Measurements from ENCODE around the gene FAM20C.
A peak's percentile ranks its signal among the peaks of the same experiment; 100 is the strongest.

FAM20C gene

GRCh38 chr7:191981-192649 is at the start of gene FAM20C:
Gene FAM20C (plus strand): TSS chr7:192571. CDS start chr7:193200, 629 bp downstream.
- DNase-seq, result peak; percentile 34 to 44

GRCh38 chr7:143145-143751 is 49.1 kb upstream of the FAM20C start:
- DNase-seq, result no peak

DNA sequence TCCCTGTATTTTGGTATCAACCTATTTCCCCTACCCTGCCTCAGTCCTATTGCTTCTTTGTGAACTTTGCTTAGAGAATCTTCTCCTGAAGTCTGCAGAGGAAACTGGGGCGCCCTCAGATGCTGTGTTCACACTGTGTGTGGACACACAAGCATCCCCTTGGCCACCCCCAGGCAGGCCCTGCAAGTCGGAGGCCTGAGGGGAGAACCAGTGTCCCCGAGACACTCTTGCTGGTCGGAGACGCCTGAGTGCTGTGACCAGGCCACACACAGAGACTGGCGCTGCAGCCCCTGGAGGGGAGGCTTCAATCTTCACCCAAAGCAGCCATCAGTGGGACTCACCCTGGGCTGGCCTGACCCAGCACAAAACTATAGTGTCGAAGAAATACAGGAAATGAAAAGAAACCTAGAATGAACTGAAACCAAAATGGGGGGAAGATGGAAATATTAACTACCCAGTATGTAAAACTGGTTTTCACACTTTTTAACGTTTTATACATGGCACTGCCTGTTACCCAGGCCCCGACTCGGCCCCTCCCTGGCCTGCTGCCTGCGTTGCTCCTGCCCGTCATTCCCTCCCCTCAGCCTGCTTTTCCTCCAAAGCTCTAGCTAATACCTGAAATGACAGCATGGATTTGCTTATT is 48.4 kb upstream of the FAM20C start:
- DNase-seq, result no peak

- DNase-seq, result no peak
Measured at GRCh38 chr7:144454-144826, 47.9 kb upstream of the FAM20C start.

GRCh38 chr7:145863-146262 is 46.5 kb upstream of the FAM20C start:
- no peak for DNase-seq

DNA sequence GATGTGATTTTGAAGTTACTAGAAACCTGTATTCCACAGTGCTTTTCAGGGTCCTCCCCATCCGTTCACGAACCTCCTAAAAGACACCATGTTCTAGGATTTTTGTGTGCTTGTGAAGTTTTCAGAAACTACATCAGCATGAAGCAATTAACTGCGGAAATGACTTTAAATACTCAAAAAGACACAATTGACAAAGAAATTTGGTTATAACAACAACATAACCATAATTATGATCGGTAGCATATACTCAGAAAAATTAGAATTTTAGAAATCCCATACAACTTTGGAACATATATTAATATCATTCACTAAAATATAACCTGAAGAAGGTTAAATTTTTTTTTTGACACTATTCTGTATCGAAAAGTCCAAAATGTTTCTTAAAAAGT is 43.8 kb upstream of the FAM20C start:
- no peak for DNase-seq

GRCh38 chr7:148932-149790 is 43.2 kb upstream of the FAM20C start:
- DNase-seq, result peak; percentile 94 to 95

DNA sequence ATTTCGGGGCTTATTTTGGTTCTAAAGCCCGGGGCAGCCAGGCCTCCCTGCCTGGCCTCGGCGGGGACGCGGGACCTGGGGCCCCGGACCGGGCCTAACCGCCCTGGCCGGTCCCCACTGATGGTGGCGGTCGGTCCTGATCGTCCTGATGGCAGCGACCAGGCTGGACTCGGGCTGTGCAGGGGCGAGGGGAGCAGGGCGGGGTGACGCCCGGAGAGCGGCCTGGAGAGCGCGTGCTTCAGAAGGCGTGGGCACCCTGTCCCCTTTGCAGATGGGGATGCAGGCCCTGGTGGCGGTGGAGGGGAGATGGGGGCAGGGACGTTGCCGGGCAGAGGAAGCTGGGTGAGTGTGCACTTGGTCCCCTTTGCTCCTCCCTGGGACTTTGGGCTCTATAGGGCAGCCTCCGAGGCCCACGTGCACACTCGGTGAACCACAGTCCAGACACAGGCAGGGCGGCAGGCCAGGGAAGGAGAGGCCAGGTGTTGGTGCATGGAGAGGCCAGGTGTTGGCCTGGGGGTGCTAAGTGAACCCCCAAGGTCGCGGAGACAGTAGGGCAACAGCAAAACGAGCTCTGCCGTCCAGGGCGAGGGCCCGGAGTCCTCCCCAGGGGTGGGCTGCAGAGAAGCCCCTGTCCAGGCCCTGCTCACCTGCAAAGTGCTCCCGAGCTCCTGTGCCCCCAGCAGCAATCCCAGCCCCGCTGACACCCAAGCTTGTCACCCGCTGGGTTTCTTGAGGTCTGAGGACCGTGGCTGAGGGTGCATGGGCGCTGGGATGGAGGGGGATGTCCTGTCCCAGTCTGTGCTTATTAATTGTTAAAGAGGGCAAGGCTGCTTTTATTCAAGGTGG is 42.4 kb upstream of the FAM20C start:
- DNase-seq, result peak; percentile 38 to 41

DNA sequence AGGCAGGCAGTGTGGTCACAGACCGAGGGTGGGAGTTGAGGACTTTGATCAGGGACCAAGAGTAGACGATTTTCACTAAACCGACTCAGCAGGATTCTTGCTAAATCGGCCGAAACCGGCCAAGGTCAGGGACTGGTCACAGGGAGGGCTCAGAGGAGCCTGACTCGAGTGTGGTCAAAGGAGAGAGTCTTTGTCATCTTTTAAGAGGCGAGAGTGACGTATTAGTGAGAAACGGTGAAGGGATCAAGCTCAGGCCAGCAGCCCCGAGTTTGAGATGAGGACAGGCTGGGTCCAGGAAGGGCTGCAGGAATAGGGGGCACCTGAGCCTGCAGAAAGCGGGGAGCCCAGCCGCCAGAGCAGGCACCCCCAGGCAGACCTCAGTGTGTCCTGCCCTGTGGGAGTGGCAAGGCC is 41.6 kb upstream of the FAM20C start:
- no peak for DNase-seq

GRCh38 chr7:151346-152050 is 40.9 kb upstream of the FAM20C start:
- DNase-seq, result no peak

GRCh38 chr7:152702-153391 is 39.5 kb upstream of the FAM20C start:
- no peak for DNase-seq

GRCh38 chr7:153604-154003 is 38.8 kb upstream of the FAM20C start:
- no peak for DNase-seq

- DNase-seq, result no peak
Measured at GRCh38 chr7:154096-154799, 38.1 kb upstream of the FAM20C start.

DNA sequence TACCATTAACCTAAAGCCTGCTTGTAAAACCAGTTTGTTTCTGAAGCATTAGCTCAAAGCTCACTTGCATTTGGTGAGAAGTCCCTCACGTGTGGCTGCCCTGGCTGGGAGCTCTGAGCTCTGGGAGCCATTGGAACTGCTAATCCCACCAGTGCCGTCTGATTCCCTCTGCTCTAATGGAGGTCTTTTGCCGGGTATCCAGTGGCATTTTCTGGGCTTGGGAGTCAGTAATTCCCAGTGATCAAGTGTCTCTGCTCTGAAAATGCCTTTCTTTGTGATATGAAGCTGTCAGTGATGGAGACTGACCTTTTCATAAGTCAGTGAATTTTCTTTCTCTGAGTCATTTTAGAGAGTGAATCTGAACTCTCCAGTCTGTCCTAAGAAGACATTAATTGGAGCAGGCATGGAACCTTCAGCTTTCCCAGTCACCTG is 36.9 kb upstream of the FAM20C start:
- DNase-seq, result no peak

- no peak for DNase-seq
Measured at GRCh38 chr7:156111-157007, 36.0 kb upstream of the FAM20C start.

DNA sequence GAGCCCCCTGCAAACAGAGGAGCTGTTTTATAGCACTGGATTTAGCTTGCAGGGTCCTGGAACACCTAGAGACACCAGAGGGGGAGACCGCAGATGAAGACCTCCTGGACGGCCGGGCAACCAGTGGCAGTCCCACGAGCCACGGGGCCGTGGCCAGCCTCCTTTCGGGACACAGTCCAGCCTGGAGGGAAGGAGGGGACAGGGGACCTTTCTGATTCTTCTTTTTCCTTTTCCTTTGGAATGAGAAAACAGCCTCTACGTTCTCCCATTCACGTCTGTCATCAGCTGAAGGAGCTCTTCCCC is 35.4 kb upstream of the FAM20C start:
- no peak for DNase-seq

DNA sequence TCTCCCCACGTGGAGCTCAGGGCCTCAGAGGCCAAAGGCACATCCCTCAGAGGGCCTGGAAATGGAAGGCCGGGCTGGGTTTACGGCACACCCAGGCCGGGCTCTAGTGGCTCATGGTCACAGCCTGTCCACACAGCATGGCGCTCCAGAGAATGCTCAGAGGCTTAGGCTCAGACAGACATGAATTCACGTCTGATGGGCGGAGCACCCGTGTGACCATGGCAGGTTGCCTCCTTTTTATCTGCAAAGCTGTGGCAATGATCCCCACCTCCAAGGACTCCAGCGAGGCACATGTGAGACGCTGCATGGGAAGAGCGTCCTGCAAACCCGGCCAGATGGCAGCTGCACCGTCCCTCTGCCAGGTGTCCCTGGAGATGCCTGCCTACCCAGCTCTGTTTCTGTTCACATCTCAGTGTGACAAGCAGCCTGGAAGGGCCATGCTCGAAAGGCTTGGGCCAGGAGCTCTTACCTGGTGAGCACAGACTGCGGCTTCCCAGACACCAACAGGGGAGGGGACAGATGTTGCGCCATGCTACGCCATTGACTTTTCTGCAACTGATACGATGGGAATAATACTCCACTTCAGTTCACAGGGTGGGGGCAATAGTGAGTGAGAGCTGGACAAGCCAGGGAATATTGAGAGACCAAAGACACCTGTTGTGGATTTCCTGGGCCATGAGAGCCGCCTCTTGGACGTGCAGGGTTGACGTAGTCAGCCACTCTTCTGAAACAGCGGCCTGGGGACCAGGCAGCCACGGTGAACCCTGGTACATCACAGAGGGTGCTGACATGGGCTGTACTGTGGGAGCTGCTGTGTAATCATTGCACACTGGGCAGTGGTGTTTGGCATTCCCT is 34.4 kb upstream of the FAM20C start:
- no peak for DNase-seq

DNA sequence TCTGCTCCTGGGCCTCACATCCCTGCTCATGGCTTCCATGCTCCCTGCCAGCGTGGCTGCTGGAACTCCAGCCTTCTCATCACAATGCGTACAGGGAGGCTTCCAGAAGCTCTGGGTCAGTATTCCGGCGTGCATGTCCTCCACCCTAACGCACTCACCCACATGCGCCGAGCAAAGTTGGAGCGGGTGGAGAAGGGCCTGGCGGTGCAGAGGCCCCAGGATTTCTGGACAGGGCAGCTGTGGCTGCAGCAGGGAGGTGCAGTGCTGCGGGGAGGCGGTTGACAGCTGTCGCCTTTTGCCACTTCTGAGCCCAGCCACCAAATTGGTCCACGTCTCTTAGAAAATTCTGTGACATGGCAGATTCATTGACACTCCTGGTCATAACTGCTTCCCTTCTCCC is 33.6 kb upstream of the FAM20C start:
- DNase-seq, result no peak

Data from activated CD4-positive, alpha-beta T cell treated with anti-CD3 and anti-CD28 coated beads, Interleukin-2, amount 50 U/mL, for 48 hours (primary cell).